ENCODE measurements around the gene MUC7.

- TF ChIP-seq NR2C2 (CRISPR knock-in tag; IDR thresholded peaks at IDR 0.05): no peak
- TF ChIP-seq CTCF (IDR thresholded peaks at IDR 0.05): no peak
- no peak for TF ChIP-seq NFYB (CRISPR knock-in tag; conservative IDR thresholded peaks at IDR 0.05; ENCODE audit: low read depth)
- TF ChIP-seq IRF1 (CRISPR knock-in tag; IDR thresholded peaks at IDR 0.05): no peak
- no peak for TF ChIP-seq E2F1 (CRISPR knock-in tag; IDR thresholded peaks at IDR 0.05)
- TF ChIP-seq ATF6 (CRISPR knock-in tag; IDR thresholded peaks at IDR 0.05): no peak
- TF ChIP-seq ATF2 (CRISPR knock-in tag; IDR thresholded peaks at IDR 0.05; ENCODE audit: borderline replicate concordance, low read depth): no peak
- no peak for TF ChIP-seq PREB (CRISPR knock-in tag; IDR thresholded peaks at IDR 0.05; ENCODE audit: borderline replicate concordance)
- TF ChIP-seq ZNF281 (CRISPR knock-in tag; IDR thresholded peaks at IDR 0.05): no peak
These were observed 34.8 kb upstream of the MUC7 start for GRCh38 chr4:70437197-70437596.
